Measurements from ENCODE around the gene RGL1. TPM values are rescaled to one million over a fixed set of nuclear protein-coding genes. Genes with fewer than 3 reads are reported as not detected.

RGL1 gene
- total RNA-seq, 1 experiment from 2014 or later: 0.91 TPM

GRCh38 chr1:183841950-183842794, 37.3 kb downstream of the RGL1 start:
- no peak for DNase-seq (ENCODE audit: low read depth)
- in situ Hi-C loops (cut with HindIII; ENCODE audit: low pct_unique_long_range_greater_than_20kb, low sequenced_read_pairs): no loop called here

GRCh38 chr1:183842795-183843144, 37.9 kb downstream of the RGL1 start:
- no peak for DNase-seq (ENCODE audit: low read depth)
- in situ Hi-C loops (cut with HindIII; ENCODE audit: low pct_unique_long_range_greater_than_20kb, low sequenced_read_pairs): no loop called here

- in situ Hi-C loops (cut with HindIII; ENCODE audit: low pct_unique_long_range_greater_than_20kb, low sequenced_read_pairs): no loop called here
These were observed 39.9 kb downstream of the RGL1 start for GRCh38 chr1:183844806-183845205.

DNA sequence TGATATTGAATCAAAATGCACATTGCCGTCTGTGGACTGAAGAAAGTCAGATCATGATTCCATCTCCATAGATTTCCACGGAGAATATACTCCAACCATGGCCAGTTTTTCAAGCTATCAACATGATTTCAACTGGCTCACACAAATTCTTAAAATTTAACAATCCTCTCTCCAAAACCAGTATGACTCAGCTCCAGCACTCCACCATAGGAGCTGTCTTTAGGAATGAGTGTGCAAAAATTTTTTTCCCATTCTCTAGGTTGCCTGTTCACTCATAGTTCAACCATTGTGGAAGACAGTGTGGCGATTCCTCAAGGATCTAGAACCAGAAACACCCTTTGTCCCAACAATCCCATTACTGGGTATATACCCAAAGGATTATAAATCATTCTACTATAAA, 40.8 kb downstream of the RGL1 start:
- in situ Hi-C loops (cut with HindIII; ENCODE audit: low pct_unique_long_range_greater_than_20kb, low sequenced_read_pairs): no loop called here
- DNase-seq (ENCODE audit: low read depth): no peak

More at GRCh38 chr1:183844806-183845205, 39.9 kb downstream of the RGL1 start:
- DNase-seq (ENCODE audit: low read depth): no peak

DNA sequence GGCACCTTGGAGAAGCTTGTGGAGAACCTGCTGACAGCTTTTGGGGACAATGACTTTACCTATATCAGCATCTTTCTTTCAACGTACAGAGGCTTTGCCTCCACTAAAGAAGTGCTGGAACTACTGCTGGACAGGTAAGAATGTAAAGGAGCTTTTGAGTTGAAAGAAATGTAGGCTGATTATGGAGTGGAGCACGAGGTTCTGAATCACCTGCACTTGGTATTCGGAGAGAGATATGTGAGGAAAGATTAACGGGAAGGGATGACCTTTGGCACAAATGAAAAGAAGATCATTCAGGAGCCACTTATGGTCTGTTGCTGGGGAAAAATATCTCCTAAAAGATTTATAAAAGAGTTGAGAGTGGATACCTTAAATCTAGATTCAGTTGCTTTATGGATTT, 42.7 kb downstream of the RGL1 start:
- no peak for DNase-seq (ENCODE audit: low read depth)
- in situ Hi-C loops (cut with HindIII; ENCODE audit: low pct_unique_long_range_greater_than_20kb, low sequenced_read_pairs): no loop called here

DNA sequence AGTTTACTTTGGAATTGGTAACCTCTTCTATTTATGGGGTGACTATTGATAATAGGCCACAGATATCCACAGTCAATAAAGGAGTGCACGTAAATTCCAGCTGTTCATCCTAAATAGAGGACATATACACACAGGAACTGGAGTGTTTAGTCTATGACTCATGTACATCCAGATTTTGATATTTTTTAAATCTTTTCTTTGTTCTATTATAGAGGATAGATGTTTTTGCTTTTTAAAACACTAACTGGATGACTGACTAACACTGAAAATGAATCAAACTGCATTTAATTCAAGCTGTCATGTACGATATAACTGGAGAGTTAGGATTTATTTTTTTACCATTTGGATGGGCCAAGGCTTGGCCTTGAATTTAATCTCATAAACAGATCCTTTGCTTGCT, 45.9 kb downstream of the RGL1 start:
- in situ Hi-C loops (cut with HindIII; ENCODE audit: low pct_unique_long_range_greater_than_20kb, low sequenced_read_pairs): no loop called here
- DNase-seq (ENCODE audit: low read depth): no peak

- in situ Hi-C loops (cut with HindIII; ENCODE audit: low pct_unique_long_range_greater_than_20kb, low sequenced_read_pairs): no loop called here
- DNase-seq (ENCODE audit: low read depth): no peak
These were observed 54.2 kb downstream of the RGL1 start for GRCh38 chr1:183859119-183859518.

- DNase-seq (ENCODE audit: low read depth): no peak
- in situ Hi-C loops (cut with HindIII; ENCODE audit: low pct_unique_long_range_greater_than_20kb, low sequenced_read_pairs): no loop called here
These were observed 54.9 kb downstream of the RGL1 start for GRCh38 chr1:183859831-183860230.

- DNase-seq (ENCODE audit: low read depth): no peak
- in situ Hi-C loops (cut with HindIII; ENCODE audit: low pct_unique_long_range_greater_than_20kb, low sequenced_read_pairs): no loop called here
These were observed 58.0 kb downstream of the RGL1 start for GRCh38 chr1:183862967-183863366.

DNA sequence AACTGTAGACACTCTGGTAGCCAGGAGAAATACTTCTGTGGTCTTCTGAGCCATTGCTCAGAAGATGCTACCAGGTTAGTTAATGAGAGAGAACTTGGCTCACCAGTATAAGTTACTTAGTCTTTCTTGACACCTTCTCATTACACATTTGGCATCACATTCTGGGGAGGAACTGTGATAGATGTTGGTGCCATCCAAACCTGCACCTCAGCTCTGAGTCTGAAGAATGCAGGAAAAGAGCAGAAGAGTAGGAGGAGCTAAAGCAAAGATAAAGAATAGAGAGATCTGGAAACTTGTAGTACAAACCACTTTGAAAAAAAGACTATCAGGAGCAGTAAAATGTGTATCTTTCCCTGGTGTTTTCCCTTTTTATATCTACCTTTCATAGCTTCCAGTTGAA, 58.9 kb downstream of the RGL1 start:
- in situ Hi-C loops (cut with HindIII; ENCODE audit: low pct_unique_long_range_greater_than_20kb, low sequenced_read_pairs): no loop called here

GRCh38 chr1:183864611-183865010, 59.7 kb downstream of the RGL1 start:
- in situ Hi-C loops (cut with HindIII; ENCODE audit: low pct_unique_long_range_greater_than_20kb, low sequenced_read_pairs): no loop called here
- DNase-seq (ENCODE audit: low read depth): no peak

More for the DNA sequence above, 58.9 kb downstream of the RGL1 start:
- DNase-seq (ENCODE audit: low read depth): no peak

GRCh38 chr1:183869230-183869629, 64.3 kb downstream of the RGL1 start:
- DNase-seq (ENCODE audit: low read depth): no peak
- in situ Hi-C loops (cut with HindIII; ENCODE audit: low pct_unique_long_range_greater_than_20kb, low sequenced_read_pairs): no loop called here

GRCh38 chr1:183869664-183870063, 64.7 kb downstream of the RGL1 start:
- DNase-seq (ENCODE audit: low read depth): no peak
- in situ Hi-C loops (cut with HindIII; ENCODE audit: low pct_unique_long_range_greater_than_20kb, low sequenced_read_pairs): no loop called here

DNA sequence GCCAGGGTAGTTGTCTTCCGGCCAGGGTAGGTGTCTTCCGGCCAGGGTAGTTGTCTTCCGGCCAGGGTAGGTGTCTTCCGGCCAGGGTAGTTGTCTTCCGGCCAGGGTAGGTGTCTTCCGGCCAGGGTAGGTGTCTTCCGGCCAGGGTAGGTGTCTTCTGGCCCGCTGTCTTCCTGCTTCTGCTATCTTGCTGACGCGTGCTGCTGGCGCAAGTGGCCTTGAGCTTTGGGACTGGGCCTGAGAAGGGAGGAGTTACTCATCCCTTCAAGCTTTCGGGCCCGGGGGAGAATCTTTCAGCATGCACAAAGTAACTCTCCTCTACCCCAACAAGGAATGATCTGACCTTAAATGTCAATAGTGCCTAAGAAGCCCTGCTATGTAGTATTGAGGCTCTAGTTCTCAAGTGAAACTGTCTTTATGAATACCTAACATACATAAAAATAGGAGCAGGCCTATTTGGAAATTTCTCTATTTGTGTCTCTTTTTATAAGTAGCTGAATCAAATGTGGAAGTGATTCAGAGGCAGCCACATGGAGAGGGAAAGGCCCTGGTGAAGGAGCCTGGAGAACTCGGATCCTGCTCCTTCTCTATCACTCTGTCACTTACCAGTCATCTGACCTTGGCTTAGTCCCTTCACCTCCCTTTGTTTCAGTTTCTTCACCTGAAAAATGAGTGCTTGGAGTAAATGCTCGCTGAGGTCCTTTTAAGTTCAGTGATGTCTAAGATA, 65.6 kb downstream of the RGL1 start:
- no peak for DNase-seq (ENCODE audit: low read depth)
- in situ Hi-C loops (cut with HindIII; ENCODE audit: low pct_unique_long_range_greater_than_20kb, low sequenced_read_pairs): no loop called here

DNA sequence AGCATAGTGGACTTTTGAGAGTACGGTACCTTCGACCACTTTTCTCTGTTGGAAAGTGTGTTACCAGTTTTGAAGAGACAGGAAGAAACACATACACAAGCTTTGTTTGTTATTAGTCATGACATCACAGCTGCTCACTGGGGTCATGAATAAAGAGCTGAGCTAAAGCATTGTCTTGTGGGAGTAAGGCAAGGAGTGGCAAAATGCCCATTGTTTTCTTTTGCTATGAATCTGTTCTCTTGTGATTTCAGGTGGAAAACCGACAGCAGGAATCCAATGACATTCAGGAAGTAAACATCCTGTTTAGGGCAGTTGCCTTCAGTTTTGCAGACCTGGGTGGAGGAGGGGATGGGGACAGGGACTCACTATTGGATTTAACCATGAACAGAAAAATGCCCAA, 66.2 kb downstream of the RGL1 start:
- no peak for DNase-seq (ENCODE audit: low read depth)
- in situ Hi-C loops (cut with HindIII; ENCODE audit: low pct_unique_long_range_greater_than_20kb, low sequenced_read_pairs): no loop called here

- DNase-seq (ENCODE audit: low read depth): no peak
- in situ Hi-C loops (cut with HindIII; ENCODE audit: low pct_unique_long_range_greater_than_20kb, low sequenced_read_pairs): no loop called here
These were observed 66.7 kb downstream of the RGL1 start for GRCh38 chr1:183871601-183872000.

GRCh38 chr1:183872403-183872802, 67.5 kb downstream of the RGL1 start:
- no peak for DNase-seq (ENCODE audit: low read depth)
- in situ Hi-C loops (cut with HindIII; ENCODE audit: low pct_unique_long_range_greater_than_20kb, low sequenced_read_pairs): no loop called here

- no peak for DNase-seq (ENCODE audit: low read depth)
These were observed 68.7 kb downstream of the RGL1 start for GRCh38 chr1:183873642-183874041.

DNA sequence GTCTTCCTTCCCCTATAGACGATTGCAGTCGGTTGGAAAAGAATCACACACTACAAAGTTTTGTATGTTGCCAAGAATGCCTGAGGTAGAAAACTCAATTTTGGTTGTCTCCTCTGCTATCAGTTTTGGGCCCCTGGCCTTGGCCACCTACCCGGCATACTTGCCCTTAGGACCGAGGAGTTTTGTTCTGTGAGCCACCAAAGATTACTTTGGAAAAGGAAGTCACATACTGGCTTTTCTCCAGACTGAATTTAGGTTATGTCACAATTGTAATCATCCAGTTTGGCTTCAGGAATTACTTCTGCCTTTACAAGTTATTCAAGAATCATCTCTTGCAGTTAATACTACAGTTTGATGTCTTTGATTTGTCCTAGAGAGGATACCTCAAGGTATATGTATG, 71.4 kb downstream of the RGL1 start:
- DNase-seq (ENCODE audit: low read depth): no peak
- in situ Hi-C loops (cut with HindIII; ENCODE audit: low pct_unique_long_range_greater_than_20kb, low sequenced_read_pairs): no loop called here

More at GRCh38 chr1:183873642-183874041, 68.7 kb downstream of the RGL1 start:
- in situ Hi-C loops (cut with HindIII; ENCODE audit: low pct_unique_long_range_greater_than_20kb, low sequenced_read_pairs): no loop called here

Measured in Caki2 (cell line).